CD4-positive, alpha-beta T cell treated with Interleukin-6 at 100 ng/mL for 8 hours (primary cell): Measurements from ENCODE around the gene UBXN7.
"Not testable (repeated sequence)": the region's sequence is repeated elsewhere in the genome, so short reads cannot be mapped to it uniquely, and the experiment has no call there.

Experiments
- DNase-seq: peaks from one replicate; pipeline ENCODE4 v3.0.0-alpha.2; 2020; ENCODE audit warnings: mixed read lengths, low spot score

UBXN7 gene

GRCh38 chr3:196316799-196317686, 115.2 kb downstream of the UBXN7 start:
- not testable (repeated sequence) for DNase-seq

DNA sequence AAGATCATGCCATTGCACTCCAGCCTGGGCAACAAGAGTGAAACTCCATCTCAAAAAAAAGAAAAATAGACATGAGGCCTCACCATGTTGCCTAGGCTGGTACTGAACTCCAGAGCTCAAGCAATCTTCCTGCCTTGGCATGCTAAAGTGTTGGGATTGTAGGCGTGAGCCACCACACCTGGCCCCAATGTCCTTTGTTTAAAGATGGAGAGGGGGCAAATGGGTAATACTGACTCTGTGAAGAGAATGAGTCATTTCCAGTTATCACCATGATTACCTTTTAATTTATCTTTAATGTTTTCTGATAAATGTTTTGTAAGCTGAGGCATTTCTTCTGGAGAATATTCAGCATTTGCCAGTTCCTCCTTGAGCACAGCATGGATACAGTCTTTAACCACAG, 116.4 kb downstream of the UBXN7 start:
- no peak for DNase-seq

- DNase-seq, result no peak
Observed at GRCh38 chr3:196314597-196314996, 117.6 kb downstream of the UBXN7 start.

GRCh38 chr3:196314086-196314485, 118.1 kb downstream of the UBXN7 start:
- not testable (repeated sequence) for DNase-seq

- DNase-seq, result not testable (repeated sequence)
Observed at GRCh38 chr3:196302960-196303359, 129.3 kb downstream of the UBXN7 start.

- not testable (repeated sequence) for DNase-seq
Observed at GRCh38 chr3:196302551-196302950, 129.7 kb downstream of the UBXN7 start.

DNA sequence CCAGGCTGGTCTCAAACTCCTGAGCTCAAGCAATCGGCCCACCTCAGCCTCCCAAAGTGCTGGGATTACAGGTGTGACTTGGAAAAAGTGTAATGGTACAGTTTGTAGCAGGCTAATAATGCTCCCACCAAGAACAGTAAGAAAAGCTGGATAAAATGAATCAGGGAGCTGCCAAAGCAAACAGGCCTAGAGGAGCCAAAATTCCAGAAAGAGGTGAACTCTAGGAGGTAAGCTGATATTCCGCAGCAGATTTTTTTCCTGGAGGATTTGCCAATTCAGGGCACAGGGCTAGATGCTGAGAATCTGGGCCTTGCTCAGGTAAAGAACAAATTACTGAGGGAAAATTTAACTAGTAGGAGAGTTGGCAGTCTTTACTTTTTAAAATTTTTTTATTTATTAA, 133.7 kb downstream of the UBXN7 start:
- no peak for DNase-seq
